ENCODE data around the gene PAGR1.
"Not testable (repeated sequence)": the region's sequence is repeated elsewhere in the genome, so short reads cannot be mapped to it uniquely, and the experiment has no call there.

PAGR1 gene

DNA sequence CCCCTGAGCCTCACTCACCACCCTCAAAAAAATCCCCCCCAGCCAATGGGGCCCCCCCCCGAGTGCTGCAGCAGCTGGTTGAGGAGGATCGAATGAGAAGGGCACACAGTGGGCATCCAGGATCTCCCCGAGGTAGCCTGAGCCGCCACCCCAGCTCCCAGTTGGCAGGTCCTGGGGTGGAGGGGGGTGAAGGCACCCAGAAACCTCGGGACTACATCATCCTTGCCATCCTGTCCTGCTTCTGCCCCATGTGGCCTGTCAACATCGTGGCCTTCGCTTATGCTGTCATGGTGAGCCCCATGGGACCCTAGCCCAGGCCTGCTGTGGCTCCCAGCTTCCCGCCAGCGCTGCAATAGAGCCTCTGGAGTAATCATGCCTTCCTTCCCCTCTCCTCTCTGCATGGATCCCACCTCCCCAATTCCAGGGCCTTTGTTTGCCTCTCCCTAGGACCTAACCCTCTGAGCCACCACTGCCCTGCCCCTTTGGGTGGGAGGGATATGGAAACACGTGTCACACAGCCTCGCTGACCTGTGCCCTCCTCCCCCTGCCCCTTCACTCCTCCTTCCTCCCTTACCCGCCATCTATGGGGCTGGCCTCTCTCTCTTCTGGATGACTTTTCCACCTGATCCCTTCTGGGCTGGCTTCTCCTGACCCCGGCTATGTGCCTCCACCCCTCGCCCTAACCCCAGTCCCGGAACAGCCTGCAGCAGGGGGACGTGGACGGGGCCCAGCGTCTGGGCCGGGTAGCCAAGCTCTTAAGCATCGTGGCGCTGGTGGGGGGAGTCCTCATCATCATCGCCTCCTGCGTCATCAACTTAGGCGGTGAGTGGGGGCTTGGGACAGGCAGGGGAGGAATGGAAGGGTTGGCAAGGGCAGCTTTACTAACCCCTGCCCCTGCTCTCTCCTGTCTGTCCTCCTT lies 2.0 kb upstream of the PAGR1 start:
- DNase-seq = no peak

DNA sequence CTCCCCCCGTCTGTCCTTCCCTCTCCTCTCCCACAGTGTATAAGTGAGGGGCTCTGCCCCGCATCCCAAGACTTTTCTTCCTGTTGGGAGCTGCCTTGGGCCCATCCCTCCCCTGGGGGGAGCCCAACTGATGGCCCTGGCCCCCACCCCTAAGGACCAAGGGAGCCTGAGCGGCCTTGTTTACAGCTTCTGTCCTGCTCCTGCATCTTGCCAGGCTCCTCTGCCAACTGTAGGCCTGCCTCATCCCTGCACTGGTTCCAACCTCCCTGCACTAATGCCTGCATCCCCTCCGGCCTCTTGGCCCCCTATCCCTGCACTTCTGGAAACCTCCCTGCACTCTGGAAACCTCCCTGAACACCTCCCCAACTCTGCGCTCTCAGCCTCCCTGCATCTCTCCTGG lies 1.4 kb upstream of the PAGR1 start:
- DNase-seq = no peak

GRCh38 chr16:29815032-29815721 lies 775 bp upstream of the PAGR1 start:
- peak; percentile 57 for DNase-seq

DNA sequence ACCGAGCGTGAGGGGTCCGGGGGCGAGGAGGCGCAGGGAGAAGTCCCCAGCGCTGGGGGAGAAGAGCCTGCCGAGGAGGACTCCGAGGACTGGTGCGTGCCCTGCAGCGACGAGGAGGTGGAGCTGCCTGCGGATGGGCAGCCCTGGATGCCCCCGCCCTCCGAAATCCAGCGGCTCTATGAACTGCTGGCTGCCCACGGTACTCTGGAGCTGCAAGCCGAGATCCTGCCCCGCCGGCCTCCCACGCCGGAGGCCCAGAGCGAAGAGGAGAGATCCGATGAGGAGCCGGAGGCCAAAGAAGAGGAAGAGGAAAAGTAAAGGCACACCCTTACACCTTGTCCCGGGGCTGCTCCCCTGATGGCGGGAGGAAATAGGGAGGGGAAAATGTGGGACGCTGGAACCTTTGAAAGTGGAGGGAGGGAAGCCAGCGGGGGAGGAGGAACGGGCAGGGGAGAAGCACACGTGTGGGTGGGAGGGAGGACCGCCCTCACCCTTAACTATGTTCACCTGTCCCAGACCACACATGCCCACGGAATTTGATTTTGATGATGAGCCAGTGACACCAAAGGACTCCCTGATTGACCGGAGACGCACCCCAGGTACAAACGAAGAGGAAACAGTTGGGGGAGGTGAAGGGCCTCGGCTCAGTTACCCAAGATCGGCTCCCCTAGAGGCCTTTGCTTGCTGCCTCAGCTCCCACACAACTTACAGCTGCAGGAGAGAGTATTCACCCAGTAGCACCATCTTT lies 916 bp downstream of the PAGR1 start:
- DNase-seq = peak; percentile 30

DNA sequence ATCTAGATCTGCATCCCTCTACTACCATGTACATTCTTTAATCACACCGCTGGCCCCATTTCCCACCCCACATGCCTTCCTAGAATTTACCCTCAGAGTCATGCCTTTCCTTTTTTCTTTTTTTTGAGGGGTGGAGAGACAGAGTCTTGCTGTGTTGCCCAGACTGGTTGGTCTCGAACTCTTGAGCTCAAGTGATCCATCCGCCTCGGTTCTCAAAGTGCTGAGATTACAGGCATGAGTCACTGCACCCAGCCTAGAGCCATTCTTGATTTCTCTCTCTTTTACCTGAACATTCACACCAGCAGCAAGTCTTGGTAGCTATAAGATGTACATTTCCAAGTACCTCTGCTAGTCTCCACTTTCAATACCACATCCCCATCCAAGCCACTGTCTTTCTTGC lies 2.1 kb downstream of the PAGR1 start:
- no peak for DNase-seq

DNA sequence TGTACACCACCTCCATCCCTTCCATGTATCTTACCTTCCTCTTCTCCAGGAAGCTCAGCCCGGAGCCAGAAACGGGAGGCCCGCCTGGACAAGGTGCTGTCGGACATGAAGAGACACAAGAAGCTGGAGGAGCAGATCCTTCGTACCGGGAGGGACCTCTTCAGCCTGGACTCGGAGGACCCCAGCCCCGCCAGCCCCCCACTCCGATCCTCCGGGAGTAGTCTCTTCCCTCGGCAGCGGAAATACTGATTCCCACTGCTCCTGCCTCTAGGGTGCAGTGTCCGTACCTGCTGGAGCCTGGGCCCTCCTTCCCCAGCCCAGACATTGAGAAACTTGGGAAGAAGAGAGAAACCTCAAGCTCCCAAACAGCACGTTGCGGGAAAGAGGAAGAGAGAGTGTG lies 3.6 kb downstream of the PAGR1 start:
- no peak for DNase-seq

DNA sequence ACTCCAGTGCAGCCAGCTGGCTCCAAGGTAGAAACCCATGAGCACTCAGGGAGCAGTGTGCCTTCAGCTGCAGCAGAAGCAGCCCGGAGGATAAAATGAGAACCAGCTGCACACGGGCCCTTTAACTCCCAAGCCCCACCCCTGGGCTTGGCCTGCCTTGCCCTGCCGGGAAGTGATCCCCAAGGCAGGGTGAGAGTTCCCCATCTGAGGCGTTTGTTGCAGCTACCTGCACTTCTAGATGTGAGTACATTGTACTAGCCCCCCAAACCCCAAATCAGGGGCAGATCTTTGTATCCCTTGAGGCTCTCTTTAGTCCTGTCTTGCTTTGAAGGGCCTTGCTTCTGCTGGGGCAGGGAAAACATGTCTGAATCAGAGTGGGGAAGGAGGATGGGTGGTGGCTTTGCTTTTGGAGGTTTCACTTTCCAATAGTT lies 4.3 kb downstream of the PAGR1 start, which contains the start of gene MVP:
TSS of gene MVP (plus strand) at position 192 of the 431 bp plus-strand sequence. CDS start 10,088 bp downstream, outside the sequence.
- peak; percentile 16 for DNase-seq

DNA sequence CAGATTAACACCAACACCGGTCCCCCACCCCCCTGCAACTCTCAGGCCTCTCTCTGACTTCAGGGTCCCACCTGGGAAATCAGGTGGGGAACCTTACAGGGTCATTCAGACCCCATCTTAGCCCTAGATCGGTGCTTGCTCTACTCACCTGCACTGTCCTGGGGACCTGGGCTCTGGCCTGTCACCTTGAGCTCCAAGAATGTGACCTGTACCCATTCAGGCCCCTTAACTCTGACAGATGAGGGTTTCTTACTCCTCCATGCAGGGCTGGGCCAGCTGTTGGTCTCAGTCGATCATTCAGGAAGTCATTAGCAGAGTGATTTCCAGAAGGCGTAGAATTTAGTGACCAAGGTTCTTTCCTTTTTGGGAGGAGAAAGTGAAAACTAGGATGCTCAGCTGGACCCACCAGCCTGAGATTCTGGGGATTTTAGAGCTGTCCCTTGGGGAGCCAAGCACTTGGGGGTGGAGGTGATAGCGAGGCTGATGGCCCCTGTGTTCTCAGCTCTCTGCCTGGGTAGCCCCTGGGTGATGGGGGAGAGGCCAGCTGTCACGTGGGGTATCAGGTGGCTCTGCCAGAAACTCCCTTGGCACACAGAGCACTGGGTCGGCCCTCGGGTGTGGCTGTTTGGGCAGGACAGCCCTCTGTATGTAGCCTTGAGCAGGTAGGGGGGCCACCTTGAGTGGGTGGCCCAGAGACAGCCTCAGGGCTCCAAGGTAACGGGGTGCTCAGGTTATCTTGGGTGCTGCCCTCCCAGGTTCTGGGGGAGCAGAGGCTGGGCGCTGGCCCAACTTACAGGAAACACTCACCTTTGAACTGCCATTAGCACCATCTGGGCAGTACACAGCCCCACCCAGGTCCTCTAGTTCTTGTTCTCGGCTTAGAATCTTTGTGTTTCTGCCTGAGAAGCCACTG lies 5.0 kb downstream of the PAGR1 start:
- DNase-seq = no peak

GRCh38 chr16:29821643-29822115 lies 5.7 kb downstream of the PAGR1 start:
- no peak for DNase-seq

DNA sequence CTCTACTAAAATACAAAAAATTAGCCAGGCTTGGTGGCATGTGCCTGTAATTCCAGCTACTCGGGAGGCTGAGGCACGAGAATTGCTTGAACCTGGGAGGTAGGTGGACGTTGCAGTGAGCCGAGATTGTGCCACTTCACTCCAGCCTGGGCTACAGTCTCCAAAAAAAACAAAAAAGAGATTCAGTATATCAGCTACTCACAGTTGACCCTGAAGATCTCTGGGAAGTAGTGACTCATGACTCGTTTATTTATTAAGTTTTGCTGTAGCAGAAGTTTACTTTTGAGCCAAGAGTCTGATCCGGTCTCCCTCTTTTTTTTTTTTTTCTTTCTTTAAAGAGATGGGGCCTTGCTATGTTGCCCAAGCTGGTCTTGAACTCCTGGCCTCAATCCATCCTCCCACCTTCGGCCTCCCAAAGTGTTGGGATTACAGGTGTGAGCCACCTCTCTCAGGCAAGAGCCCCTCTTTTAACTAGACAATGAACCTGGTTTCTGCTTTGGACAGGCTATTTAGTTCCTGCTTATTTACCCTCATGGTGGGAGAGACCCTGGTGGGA lies 8.7 kb downstream of the PAGR1 start:
- no peak for DNase-seq

- DNase-seq = no peak
Observed at GRCh38 chr16:29825145-29826044, 9.4 kb downstream of the PAGR1 start.

GRCh38 chr16:29826342-29826695 lies 10.4 kb downstream of the PAGR1 start:
- no peak for DNase-seq

DNA sequence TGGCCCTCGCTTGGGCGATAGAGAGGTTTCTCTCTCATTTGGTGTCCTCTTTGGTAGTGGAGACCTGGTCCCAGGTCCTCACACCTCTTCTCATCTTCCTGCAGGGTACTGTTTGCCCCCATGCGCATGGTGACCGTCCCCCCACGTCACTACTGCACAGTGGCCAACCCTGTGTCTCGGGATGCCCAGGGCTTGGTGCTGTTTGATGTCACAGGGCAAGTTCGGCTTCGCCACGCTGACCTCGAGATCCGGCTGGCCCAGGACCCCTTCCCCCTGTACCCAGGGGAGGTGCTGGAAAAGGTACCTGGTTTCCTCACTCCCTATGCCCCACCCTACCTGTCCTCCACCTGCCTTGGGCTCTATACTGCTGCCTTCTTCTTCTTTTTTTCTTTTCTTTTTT lies 14.8 kb downstream of the PAGR1 start:
- DNase-seq = no peak

DNA sequence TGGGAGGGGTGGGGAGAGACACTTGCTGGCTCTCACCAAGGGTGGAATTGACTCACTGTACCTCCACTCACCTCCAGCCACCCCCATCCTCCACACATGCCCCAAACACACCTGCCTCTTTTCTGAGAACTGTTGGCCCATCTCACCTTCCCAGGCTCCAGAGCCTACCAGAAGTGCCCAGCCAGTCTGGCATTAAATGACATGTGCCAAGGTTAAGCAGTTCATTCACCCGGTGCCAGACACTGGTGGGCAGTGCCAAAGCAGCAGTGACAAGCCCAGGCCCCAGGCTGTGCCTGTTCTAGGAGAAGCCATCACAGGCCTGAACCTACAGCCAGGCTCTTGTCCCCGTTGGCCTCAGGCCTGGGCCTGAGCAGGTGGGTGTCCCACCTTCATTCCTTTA lies 15.5 kb downstream of the PAGR1 start:
- no peak for DNase-seq

GRCh38 chr16:29833219-29833618 lies 17.3 kb downstream of the PAGR1 start:
- not testable (repeated sequence) for DNase-seq

DNA sequence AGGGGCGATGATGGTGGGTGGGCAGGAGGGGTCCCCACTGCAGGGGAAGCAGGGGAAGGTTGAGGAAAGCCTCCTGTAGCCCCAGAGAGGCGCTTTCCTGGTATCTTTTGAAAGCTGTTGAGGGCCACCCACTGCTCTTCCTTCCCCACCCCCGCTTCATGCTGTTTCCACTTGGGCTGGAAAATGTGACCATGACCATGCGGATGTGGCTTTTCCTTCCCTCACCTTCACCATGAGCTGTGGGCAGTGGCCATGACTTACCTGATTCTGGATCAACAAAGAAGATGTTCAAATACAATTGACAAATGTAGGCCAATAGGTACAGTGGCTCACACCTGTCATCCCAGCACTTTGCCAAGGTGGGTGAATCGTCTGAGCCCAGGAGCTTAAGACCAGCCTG lies 18.1 kb downstream of the PAGR1 start:
- no peak for DNase-seq

DNA sequence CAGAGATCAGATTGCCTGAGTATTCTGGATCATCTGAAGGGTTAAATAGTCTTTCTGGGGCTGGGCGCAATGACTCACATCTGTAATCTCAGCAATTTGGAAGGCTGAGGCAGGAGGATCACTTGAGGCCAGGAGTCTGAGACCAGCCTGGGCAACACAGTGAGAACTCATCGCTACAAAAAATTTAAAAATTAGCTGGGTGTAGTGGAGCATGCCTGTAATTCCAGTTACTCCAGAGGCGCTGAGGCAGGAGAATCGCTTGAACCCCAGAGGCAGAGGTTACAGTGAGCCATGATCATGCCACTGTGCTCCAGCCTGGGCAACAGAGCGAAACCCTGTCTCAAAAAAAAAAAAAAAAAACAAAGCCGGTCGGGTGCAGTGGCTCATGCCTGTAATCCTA lies 20.0 kb downstream of the PAGR1 start:
- no peak for DNase-seq

GRCh38 chr16:29836623-29837022 lies 20.7 kb downstream of the PAGR1 start:
- DNase-seq = no peak

- DNase-seq = no peak
Observed at GRCh38 chr16:29837841-29838240, 21.9 kb downstream of the PAGR1 start.

- DNase-seq = no peak
Observed at GRCh38 chr16:29839822-29840221, 23.9 kb downstream of the PAGR1 start.

DNA sequence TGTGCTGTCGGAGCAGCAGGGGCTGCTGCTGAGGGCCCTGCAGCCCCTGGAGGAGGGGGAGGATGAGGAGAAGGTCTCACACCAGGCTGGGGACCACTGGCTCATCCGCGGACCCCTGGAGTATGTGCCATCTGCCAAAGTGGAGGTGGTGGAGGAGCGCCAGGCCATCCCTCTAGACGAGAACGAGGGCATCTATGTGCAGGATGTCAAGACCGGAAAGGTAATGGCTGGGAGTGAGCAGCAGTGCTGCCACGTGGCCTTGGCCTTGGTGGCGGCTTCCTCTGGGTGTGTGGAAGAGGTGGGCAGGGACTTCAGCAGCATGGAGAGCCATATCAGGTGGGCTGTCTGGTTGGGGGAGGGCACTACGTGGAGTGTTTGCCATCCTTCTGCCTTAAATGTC lies 24.3 kb downstream of the PAGR1 start:
- DNase-seq = no peak
